GM18520 (cell line): Measurements from ENCODE around the gene TGFBR3L.

Experiments used
- ATAC-seq: cut with Tn5 transposase; IDR thresholded peaks from one replicate; pipeline ENCODE4 v1.9.1; 2021; ENCODE audit not compliant: unreplicated experiment

Gene TGFBR3L

DNA sequence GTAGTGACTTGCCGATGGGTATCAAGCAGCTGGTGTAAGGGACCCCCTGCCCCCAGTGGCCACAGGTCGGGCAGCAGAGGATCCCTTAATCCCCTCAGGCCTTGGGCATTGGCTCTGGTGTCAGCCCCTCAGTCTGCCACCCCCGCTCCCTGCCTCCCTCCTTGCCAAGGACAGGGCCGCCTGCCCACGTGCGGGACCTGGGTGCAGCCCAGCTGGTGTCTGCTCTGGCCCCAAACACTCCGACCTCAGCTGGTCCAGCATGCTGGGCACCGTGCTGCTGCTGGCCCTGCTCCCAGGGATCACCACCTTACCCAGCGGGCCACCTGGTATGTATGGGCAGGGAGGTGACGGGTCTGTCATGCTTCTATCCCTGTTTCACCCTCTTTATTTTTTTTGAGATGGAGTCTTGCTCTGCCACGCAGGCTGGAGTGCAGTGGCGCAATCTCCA is at the start of gene TGFBR3L:
TSS of gene TGFBR3L (plus strand) at position 233 of the 448 bp plus-strand sequence.
- ATAC-seq, result no peak

DNA sequence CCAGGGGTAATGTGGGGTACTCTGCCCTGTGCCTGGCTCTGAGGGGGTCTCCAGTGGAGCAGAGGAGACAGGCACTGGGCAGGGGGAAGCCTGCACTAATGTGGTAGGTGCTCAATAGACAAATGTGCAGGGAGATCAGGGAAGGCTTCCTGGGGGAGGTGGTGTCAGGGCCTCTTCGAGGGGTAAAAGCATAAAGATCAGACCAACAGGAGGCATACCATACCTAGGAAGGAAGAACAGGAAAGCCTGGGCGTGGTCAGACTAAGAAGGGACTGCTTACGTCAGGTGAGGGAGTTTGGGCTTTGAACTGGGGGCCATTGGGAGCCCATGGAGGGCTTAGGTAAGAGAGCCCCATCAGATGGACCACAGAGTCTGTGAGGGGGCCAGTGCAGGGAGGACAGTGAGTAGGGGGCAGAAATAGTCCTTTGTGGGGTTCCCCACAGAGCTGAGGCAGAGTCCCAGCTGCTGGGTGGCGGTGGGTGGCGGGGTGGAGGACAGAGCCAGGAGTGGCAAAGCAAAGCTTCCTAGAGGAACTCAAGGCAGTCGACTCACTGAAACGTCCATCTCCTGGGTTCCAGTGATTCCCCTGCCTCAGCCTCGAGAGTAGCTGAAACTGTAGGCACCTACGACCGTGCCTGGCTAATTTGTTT is 49.2 kb upstream of the TGFBR3L start:
- no peak for ATAC-seq

DNA sequence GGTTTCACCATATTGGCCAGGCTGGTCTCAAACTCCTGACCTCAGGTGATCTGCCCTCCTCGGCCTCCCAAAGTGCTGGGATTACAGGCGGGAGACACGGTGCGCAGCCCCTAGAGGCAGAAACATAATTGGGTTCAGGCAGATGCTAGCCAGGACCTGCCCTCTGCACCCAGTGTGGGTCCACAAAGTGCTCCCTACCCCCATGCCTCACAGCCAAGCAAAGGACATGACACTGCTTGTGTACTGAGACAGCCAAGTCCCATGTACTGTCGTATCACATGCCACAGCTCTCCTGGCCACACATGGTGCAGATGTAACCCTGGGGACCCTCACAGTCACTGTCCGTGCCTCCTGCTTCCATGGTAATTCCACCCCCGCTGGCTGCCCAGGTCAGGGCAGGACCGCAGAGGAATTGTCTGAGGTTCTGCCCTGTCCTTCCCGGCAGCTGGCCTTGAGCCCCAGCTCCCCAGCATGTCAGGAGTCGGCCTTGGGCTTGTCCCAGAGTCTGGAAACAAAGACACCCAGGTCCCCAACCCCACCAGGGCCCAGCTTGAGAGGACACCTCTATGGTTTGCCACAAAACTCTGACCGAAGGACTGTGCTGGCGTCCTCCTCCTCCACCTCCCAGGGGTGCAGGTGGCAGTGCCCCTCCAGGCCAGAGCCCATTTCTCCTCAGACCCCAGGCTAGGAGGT is 48.1 kb upstream of the TGFBR3L start:
- ATAC-seq, result no peak

DNA sequence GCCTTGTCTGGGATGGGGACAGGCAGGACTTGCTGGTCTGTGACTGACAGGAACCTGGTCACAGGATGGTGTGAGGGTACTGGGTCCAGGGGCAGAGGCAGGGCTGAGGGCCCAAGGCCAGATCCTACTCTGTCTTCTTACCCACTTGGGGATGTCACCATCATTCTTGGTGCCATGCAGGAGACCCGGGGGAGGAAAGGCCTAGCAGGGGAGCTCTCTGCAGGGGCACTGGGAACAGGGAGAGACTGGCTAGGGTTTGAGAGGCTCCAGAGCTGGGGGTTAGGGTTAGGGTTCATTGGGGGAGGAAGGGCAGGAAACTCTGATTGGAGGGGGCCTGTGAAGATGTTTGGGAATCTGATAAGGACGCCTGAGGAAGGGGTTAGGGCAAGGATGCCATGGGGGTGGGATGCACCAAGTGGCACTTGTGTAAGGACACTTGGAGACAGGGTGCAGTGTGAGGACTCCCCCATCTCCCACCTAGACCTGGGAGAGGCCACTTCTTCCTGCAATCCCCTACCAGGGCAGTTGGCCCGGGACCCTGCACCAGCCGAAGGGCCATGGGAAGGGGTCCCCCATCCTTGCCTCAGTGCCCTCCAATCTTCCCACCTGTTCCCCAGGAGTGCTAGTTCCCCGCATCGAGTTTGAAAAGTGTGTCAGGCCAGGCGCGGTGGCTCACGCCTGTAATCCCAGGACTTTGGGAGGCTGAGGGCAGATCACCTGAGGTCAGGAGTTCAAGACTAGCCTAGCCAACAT is 47.4 kb upstream of the TGFBR3L start:
- ATAC-seq, result no peak

DNA sequence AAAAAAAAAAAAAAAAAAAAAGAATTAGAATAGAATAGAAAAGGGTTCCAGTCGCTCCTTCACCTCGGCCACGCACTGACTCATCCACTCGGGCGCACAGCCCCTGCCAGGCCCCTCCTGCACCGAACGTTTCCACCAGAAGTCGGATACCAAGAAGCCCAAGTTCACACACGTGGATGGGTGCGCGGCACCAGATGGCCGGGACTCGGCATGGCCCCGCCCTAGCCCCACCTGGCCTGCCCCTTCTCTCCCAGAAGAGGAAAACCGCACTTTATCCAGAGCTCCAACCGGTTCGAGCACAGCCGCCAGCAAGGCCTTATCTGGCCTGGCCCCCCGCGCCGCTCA is 46.3 kb upstream of the TGFBR3L start:
- no peak for ATAC-seq

DNA sequence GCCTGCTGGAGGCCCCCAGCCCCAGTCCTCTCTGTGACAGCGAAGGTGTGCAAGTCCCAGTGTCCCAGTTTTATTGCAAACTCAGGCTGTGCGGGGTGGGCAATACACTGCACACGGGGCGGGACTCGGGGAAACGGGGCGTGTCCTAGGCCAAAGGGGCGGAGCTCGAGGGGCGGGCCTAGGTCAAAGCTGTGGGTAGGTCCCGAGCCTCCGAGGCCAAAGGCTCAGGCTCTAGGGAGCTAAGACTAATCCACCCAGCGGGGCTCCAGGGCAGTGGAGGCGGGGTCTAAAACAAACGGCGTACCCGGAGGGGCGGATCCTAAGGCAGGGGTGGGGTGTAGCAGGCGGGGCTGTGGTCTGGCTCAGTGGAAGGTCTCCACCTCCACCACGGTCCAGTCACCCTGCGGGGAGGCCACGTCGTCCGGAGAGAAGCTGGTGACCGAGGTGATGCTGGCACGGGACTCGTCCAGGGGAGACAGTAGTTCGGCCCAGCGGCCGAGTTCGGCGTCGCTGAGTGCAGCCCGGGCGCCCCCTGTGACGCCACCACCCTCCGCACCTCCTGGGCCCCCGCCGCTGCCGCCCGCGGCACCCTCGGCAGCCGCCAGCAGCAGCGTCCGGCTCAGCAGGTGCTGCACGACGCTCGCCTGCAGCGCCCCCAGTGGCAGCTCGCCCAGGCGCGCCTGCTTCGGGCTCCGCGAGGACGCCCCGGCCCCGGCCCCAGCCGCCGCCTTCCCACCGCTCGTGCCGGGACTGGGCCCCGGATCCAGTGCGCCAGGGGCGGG is 45.8 kb upstream of the TGFBR3L start:
- ATAC-seq, result peak; percentile 52

DNA sequence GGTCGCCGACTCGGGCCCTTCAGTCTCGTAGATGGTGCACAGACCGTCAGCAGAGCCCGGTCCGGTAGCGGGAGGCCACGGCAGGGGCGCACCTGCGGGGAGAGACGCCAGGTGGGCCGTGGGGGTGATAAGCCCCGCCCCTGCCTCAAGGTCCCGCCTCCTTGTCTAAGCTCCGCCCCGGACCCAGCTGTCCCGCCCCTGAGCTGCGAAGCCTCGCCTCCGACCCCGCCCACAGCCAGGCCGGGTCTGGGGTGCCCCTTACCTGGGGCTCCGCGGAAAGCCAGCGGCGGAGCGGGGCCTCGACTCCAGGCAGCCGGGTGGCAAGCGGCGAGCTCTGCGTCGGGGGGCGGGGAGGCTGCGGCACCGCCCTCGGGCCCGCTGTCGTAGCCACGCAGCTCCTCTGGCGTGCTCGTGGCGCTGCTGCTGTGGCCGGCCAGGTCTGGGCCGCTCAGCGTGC is 45.1 kb upstream of the TGFBR3L start:
- ATAC-seq, result peak; percentile 35

DNA sequence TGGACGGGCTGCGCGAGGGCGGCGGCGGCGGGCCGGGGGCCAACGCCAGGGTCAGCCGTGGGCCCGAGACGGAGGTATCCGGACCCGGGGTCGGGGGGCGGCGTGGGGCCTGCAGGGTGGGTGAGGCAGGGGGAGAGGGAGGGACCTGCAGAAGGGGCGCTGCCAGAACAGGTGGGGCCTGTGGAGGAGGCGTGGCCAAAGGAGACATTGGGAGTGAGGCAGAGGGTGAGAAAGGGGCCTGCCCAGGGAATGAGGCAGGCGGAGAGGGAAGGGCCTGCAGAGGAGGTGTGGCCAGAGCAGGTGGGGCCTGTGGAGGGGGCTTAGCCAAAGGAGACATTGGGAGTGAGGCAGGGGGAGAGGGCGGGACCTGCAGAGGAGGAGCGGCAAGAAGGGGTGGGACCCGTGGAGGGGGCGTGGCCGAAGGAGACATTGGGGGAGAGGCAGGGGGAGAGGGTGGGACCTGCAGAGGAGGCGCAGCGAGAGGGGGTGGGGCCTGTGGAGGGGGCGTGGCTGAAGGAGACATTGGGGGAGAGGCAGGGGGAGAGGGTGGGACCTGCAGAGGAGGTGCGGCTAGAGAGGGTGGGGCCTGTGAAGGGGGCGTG is 44.6 kb upstream of the TGFBR3L start:
- ATAC-seq, result no peak

DNA sequence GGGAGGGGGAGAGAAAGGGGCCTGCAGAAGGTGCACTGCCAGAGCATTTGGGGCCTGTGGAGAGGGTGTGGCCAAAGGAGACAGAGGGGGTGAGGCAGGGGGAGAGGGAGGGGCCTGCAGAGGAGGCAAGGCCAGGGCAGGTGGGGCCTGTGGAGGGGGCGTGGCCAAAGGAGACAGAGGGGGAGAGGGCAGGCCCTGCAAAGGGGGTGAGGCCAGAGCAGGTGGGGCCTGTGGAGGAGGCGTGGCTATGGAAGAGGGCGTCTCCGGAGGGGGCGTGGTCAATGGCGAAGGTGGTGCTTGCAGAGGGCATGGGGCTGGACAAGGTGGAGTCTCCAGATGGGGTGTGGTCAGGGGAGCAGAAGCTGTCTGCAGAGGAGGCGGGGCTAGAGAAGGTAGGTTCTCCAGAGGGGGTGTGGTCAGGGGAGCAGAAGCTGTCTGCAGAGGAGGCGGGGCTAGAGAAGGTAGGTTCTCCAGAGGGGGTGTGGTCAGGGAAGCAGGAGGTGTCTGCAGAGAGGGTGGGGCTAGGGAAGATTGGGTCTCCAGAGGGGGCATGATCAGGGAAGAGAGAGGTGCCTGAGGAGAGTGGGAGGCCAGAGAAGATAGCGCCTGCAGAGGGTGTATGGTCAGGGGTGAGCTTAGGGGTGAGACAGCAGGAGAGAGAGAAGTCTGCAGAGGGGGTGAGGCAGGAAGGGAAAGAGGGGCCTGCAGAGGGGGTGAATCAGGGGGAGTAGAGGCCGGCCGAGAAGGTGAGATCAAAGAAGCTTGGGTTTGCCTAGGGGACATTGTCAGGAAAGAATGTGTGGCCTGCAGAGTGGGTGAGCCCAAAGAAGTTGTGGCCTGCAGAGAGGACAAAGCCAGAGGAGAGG is 43.8 kb upstream of the TGFBR3L start:
- no peak for ATAC-seq

DNA sequence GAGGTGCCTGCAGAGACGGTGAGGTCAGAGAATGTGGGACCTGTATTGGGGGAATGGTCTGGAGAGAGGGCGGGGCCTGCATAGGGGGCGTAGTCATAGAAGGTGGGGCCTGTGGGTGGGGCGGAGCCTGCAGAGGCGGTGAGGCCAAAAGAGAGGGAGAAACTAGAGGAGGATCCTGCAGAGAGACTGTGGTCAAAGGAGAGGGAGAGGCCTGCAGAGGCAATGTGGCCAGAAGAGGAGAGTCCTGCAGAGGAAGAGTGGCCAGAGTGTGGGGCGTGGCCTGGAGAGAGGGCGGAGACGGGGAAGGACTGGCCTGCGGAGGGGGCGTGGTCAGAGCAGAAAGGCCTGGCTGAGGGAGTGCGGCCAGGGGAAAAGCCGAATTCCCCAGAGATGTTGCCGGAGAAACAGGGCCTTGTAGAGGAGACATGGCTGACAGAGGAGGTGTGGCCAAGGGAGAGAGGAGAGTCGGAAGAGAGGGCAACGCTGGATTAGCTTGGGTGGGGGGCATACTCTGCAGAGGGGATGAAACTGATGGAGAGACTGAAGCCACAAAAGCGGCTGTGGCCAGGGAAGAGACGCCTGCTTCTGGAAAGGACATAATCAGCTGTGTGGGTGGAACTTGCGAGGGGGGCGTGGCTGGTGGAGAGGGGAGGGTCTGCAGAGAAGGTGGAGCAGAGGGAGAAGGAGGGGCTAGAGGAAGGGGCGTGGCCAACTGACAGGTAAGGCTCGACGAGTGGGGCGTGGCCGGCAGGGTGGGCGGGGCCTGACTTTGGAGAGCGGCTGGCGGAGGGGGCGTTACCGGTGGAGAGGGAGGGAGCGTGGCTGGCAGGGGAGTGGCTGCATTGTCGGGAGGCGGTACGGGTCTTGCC is 43.0 kb upstream of the TGFBR3L start:
- no peak for ATAC-seq

DNA sequence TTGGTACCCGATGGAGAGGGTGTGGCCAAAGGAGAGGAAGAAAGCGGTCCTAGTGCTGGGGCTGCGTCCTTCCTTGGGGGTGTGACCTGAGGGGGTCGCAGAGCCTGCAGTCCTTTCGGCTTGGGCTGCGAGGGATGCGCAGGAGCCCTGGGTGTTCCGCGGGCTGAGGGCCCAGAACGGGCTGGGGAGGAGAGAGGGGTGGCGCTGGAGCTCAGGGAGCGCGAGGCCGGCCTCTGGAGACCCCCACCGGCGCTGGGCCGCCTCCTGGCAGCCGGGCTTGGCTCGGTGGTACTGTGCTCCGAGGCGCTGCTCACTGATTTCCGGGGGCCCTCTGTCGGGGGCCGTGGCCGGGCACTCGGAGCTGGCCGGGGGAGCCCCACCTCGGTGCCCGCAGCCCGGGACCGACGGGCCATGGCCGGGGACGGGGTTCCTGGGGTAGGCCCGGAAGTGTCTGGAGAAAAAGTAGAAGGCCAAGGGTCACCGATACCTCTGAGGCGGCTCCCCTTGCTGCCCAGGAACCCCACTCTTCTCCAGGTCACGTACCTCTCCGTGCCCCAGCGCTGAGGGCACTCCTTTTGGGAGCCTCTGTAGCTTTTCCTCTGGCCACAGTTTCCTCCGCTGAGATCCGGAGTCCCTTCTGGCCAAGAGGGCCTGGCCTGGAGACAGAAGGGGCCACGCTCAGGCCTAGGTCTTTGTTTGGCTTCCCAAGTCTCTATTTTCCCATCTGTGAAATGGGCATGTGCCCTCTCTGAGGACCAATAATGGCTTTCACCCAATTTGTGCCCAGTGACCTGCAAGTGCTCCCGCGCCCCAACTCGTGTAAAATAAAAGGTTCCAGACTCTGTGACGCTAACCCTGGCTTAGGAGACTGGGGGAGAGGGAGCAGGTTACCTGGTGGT is 42.1 kb upstream of the TGFBR3L start:
- no peak for ATAC-seq

DNA sequence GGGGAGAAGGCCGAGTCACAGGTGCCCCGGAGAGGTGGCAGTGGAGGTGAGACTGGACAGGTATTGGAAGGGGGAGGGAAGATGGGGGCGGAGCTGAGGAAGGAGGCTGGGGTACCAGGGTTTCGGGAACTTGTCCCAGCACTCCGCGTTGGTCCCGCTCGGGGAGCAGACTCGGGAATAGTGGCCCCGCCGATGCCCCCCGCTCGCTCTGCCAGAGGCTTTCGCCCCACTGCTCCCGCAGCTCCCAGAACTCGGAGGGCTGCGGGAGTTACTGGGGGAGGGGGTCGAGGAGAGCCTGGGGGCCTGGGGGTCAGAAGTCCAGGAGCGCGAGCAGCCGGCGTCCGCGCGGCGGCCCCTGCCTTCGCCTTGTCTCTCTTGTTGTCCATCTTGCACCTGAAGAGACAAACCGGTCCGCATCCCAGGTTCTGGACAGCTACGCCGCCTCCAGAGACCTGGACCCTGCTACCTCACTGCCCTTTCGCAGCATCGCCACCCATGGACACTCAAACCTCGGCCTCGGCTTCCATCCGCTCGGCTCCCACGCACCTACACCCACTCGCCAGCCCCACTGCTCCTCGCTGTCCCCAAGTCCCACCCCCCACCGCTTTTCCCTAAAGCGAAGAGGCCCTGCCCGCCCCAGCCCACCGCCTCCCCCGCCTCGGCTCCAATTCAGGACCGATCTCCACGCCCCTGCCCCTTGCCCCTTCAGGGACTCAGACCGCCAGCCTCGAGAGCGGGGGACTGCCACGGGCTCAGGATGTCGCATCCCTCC is 41.1 kb upstream of the TGFBR3L start:
- ATAC-seq, result no peak

DNA sequence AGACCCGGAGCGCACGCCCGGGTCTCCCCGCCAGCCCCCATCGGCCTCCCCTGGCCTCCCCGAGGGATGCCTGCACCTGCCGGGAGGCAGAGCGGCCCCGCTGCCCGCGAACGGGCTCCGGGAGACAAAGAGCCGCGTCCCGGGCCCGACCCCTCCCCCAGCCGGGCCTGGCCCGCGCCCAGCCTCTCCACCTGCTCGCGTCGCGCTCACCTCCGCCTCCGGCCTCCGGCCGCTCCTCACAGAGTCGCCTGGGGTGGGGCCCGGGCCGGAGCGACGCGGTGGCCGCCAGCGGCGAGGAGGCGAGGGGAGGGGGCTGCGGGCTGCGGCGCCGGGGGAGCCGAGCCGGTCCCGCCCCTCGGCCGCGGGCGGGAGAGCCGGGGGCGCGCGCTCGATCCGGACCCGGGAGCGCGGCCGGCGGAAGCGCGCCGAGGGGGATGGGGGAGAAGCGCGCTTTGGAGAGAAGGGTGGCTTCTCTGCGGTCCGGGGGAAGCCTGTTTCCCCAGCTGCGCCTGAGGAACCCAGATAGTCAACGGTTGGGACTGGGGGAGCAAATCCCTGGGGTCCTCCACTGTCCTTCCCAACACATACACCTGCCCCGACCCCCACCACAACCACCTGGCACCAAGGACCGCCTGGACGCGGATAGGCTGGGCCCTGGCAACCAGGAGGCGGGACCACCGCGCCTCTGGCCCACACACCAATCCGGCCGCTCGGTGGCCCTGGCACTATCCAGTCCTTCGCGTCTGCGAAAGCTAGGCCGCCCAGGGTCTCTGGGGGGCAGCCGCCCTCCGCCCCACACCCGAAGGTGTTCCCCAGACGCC is 40.3 kb upstream of the TGFBR3L start, which contains the start of gene PRR36:
TSS of gene PRR36 (minus strand) at position 315 of the 821 bp plus-strand sequence. CDS start 701 bp downstream, outside the sequence.
- no peak for ATAC-seq

DNA sequence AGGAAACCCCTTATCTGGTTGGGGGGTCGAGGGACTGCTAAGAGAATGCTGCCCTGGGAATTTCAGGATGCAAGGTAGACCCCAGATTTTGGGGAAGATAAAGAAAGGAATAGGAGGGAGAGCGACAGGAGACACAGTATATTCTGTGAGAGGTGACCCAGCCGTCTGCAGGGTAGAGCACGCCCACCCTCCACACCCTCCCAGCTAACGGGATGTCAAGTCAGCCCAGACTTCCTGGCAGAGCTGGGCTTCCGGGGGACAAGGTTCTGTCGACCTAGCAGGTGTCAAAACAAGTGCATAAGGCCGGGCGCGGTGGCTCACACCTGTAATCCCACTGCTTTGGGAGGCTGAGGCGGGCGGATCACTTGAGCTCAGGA is 39.7 kb upstream of the TGFBR3L start:
- no peak for ATAC-seq

DNA sequence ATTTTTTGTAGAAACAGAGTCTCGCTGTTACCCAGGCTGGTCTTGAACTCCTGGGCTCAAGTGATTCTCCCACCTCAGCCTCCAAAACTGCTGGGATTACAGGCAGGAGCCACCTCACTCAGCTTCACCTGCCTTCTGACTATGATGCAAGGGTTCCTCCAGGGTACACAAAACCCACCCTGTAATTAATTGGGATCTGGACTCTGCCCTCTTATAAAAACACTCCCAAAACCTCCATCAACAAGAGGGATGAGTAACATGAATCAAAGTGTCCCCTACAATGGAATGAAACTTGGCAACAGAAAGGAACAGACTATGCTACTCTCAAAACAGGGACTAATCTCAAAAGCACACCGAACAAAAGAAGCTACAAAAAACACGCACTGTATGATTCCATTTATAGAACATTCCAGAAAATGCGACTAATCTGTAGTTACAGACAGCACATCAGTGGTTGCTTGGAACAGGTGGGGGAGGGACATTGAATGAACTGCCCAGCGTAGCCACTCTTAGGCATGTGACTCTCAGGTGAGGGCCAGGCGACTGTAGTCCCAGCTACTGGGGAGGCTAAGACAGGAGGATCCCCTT is 37.3 kb upstream of the TGFBR3L start:
- no peak for ATAC-seq
